Gastrocnemius medialis (tissue), 4 donors: ENCODE measurements around the gene CD163.

Experiments
- CTCF ChIP-seq, 5 experiments: fragments of 450-650 bp in 3 of 5; fragments of 200-600 bp in 2 of 5; sonication (generic) in 2 of 5; IDR thresholded peaks in 4 of 5; conservative IDR thresholded peaks in 1 of 5; 1 replicate in 4 of 5; 2 replicates in 1 of 5; pipeline ENCODE4 v1.5.1; 2016 to 2019; ENCODE audit warnings: antibody characterized with exemption in 5 of 5, mild to moderate bottlenecking in 3 of 5, moderate library complexity in 3 of 5
- POLR2A ChIP-seq, 2 donors: fragments of 450-650 bp; IDR thresholded peaks; one replicate each; pipeline ENCODE4 v1.6.1; 2017; ENCODE audit warnings: antibody characterized with exemption in 2 of 2, mild to moderate bottlenecking in 2 of 2, moderate library complexity in 2 of 2

DNA sequence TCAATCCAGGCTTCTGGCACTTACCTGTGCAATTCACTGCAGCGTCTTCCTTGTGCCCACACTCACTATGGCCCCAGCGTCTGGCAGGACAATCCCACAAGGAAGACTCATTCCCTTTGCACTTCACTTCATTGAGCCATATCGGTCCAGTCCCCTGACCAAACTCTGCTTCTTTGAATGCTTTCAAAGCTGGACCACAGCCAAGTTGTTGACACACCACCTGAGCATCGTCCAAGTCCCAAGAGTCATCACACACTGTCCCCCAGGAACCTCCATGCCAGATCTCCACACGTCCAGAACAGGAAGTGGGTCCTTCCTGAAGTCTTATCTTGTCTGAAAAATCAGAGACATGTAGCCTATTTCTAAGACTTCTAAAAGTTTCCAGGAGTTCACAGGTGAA is 20.2 kb downstream of the CD163 start:
- TF ChIP-seq CTCF (IDR thresholded peaks at IDR 0.05 in 4 of 5, conservative IDR thresholded peaks at IDR 0.05 in 1 of 5) (no peak), POLR2A (IDR thresholded peaks at IDR 0.05) (no peak)
